COR-L47 (cell line): Measurements from ENCODE around the gene TIMM10.

Experiments used
- DNase-seq: peaks from one replicate; lab custom pipeline; 2025; lab: John Stamatoyannopoulos, UW

TIMM10 gene

DNA sequence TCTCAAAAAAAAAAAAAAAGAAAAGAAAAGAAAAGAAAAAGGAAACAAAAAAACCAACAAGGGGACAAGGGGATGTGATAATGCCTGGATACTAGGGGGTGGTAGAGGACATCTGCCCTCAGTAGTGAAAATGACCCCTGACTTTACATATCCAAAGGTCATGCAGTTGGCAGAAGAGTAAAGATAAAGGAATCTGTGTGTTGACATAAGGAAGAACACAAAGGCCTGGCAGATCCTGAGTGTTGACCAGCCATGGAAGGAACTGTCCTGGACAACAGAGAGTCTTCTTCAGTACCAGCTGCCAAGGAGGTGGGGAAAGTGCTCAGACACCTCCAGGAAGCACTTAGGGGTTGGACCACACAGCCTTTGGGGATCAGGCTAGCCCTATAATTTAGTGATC, 27.7 kb downstream of the TIMM10 start:
- no peak for DNase-seq

DNA sequence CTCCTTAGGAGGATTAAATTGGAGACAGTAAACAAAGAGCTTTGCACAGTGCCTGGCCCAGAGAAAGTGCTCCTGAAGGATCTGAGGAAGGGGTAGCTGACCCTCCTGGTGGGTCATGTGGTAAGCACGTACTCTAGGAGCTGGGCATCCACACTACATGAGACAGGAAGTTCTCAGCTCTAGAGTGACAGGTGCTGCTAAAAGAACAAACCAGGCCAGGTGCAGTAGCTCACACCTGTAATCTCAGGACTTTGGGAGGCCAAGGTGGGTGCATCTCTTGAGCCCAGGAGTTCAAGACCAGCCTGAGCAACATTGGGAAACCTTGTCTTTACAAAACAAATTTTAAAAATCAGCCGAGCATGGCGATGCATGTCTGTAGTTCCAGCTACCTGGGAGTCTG, 28.2 kb downstream of the TIMM10 start:
- no peak for DNase-seq

DNA sequence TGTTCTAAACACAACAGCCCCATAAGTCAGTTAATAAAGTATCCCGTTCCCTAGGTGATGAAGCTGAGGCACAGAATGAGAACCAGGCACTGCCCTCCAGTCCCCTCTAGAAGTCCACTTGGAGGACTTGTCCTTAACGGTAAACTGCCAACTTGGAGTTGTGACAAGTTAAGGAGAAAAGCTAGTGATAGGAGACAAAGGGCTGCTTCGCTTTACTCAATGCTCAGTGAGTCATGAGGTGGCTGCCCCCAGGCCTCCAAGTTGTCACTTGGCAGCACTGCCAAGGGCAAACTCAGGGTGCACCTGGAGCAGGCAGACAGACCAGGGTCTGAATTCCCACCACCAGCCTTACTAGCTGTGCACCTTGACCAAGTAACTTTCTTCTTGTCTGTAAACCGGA, 28.6 kb downstream of the TIMM10 start:
- DNase-seq = no peak

DNA sequence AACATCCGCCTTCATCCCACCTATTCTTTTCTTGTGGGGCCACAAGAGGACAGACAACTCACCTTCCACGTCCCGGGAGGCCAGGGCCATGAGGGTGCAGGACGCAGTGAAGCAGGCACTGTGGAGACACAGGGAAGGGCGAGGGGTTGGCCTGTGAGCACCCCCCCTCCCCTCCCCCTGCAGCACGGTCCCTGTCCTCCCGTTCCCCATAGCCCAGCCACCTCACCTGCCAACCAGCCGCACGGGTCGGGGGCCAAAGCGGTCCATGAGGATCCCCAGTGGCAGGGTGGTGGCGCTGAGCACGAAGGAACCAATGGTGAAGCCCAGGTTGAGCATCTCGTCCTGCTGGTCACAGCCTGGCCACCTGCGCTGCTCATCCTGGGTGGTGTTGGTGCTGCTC, 29.6 kb downstream of the TIMM10 start:
- DNase-seq = no peak

DNA sequence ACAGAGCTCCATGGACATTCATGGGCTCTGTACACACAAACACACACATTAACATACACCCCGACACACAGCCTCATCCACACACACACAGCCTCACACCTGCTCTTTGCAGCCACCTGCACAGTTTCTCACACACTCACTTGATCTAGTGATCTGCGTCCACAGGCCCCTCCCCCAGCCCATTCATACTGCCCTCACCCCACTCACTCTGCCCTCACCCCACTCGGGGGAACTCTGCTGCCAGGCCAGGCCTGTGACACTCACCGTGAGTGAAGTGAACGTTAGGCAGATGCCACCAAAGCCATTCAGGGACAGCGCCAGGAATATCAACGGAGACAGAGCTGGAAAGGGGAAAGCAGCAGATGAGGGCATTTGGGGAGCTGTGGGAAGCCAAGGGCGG, 30.0 kb downstream of the TIMM10 start:
- DNase-seq = no peak

DNA sequence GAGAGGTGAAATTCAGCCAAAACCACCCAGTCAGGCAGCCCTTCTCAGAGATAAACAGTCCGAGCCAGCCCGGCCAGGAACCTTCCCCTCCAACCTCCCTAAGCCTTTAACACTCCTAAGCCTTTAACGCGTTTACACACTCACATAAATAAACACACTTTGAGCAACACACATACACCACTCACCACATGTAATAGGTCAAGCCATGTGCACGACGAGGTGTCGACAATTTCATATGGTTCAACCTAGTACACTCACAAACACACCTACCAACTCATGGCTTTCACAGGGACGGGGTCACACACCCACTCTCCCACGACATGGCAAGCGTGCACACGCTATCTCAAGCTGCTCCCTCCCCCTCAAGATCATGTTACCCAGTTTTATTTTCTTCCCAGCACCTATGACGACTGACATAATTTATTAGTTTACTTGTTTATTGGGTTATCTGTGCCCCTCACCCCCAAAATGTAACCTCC, 30.5 kb downstream of the TIMM10 start:
- no peak for DNase-seq

DNA sequence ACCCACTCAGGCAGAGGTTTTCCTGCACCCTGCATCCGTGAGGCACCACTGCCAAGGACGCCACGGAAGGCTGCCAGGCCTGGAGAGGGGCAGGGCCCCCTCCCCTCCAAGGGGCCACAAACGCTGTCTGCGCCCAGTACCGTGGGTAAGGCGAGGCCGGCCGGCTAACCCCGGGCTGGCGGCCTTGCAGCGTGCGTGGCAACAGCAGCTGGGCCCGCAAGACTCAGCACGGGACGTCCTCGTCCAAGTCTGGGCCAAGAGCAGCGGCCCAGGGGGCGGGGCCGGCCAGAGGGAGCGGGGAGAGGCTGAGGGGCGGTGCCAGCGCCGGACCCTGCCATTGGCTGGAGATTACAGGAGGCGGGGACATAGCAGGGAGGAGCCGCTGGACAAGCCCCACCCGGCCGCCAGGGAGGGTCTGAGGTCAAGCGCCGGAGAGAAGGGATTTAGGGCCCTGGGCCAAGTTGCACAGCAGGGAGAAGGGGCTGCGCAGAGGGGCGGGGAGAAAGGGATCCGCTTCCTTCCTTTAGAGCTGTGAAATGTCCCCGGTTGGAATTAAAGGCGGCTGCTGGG, 31.1 kb downstream of the TIMM10 start:
- DNase-seq = no peak

DNA sequence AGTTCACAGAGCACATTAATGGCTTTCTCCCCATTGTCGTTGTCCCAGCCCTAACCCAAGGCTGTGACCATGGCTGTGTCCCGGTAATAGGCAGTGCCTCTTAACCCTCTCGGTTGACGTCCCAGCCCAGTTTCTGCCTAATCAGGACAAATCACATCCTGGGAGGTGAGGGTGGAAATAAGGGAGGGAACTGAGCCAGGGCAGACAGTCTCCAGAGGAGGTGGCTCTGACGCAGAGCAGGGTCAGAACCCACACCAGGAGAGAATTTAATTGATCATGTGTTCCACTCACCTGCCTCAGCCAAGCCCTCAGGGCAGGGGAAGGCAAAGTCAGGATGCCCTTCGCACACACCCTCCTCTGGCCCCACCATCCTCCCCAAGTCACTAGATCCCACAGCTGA, 32.0 kb downstream of the TIMM10 start:
- no peak for DNase-seq

DNA sequence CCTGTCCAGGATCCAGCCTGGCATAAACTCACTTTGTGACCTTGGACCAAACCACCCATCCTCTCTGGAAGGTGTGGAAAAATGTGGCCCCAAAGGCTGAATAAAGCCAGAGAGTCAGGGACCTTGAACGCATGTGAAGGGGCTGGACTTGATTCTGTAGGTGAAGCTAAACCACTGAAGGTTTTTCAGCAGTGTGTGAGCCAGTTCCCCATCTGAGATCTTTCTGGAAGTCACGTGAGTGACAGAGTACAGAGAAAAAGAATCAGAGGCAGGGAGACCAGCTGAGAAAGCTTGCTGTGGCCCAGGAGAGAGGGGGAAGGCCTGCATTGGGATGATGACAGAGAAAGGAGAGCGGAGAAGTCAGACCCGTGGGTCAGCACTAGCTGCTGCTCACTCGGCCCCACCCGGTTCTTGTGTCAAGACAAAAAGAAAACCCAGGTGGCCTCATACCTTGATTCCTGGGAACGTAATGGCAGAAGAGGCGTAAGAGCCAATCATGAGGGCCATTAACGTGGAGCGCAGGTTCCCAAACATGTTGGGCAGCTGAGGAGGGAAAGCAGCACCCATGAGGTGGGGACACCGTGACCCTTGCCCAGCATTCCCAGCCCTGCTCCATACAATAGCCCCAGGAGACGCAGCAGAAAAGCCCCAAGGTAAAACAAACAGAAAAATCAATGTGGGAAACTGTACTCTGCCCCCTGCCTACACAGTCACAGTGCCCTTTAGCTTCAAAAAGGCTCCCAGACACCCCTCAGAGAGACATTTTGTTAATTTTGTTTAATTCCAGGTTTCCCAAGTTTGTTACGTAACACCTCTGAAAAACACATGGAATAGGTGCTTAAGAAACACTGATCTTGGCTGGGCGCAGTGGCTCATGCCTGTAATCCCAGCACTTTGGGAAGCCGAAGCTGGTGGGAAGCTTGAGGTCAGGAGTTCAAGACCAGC, 33.0 kb downstream of the TIMM10 start:
- no peak for DNase-seq

DNA sequence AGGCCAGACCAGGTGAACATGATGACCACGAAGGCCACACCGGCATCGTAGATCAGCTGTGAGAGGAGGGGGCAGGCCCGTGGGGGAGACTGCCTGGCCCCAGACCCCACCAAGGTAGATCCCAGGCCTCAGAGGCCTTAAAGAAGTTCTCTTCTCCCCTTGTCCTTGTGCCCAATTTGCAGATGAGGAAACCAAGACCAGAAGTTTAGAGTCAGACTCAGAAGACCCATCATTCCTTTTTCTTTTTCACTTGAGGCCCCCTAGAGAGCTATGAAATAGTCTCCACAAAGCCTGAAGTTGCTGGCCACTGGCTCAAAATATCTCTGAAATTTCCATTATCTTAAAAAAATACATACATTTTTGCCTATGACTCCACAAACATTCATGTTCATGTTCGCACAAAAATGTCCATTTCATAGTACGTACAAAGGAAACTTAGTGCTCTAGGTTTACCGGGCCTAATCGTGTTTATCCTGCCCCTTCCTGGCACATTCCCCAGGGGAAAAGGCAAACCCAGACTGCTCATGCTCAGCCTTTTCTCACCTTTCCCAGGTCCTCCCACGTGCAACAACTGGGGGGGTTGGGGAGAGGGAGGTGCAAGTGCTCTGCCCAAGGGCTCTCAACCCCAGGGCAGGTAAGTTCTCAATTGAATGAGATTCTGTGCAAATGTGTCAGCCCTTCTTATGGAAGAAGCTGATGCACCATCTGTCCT, 34.3 kb downstream of the TIMM10 start:
- DNase-seq = no peak

DNA sequence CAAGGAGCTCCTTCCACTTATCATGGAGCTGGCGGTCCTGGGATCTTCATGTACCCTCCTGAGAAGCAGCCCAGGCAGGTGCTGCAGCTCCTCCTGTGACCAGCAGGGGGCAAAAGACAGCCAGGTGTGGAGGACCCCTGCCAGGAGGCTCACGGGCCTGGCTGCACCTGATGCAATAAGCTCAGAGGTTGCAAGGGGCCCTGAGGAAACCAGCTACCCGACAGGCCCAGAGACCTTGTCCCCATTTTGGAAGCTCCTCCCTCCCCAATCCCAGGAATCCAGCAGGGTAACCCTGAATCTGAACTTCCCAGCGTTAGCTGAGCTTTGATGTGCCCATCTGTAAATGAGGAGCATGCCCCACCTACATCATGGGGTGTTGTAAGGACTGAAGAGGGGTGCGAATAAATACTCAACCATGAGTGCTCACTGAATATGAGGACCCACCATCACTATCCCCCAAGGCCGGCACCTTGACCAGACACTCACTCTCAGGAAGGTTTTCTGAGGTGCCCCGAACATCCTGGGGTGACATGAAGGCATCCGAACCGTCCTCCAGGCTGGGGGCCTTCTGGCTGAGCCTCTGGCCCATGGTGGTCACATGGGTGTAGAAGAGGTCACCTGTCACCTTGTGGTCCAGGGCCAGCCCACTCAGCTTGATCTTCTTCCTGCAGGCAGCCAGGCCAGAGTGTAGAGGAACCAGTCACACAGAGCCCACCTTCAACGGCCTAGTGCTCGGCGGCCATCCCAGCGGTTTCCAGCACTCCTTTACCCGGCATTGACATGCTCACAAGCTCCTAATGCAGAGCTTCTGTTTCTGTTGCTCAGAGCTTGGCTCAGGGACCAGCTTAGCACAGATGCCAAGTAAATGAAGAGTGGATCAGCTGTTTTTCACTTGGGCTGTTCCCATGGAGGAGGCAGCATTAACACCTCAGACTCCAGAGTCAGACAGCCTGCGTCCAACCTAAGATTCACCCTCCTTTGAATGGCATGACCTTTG, 36.7 kb downstream of the TIMM10 start:
- peak; percentile 49 for DNase-seq

DNA sequence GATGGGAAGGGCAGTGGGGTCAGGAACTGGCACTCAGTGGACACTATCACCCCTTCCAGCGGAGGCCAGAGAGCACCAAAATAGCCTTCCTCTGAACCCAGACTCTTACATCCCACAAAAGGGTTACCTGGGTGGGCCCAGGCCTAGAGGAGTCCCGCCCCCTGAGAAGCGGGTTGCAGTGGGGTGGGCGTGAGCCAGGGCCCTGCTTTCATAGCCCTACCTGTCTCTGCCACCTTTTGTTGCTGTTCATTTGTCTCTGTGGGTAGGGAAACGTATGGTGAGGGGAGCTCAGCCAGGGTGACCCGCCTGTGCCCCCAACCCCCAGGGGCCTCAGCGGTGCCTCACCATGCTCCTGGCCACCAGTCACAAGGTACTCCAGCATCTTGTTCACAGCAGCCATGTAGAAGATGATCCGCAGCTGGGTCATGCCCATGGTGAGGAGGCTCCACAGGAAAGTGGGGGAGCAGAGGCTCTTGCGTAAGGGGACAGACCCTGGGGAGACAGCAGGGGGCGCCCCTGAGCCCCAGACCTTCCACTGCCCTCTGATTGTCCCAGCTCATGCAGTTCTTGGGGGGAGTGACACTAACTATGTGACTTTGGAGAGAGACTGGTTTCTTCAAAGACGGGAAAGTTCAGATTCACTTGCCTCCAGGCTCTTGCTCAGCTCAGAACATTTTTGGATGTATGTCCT, 39.0 kb downstream of the TIMM10 start:
- no peak for DNase-seq

DNA sequence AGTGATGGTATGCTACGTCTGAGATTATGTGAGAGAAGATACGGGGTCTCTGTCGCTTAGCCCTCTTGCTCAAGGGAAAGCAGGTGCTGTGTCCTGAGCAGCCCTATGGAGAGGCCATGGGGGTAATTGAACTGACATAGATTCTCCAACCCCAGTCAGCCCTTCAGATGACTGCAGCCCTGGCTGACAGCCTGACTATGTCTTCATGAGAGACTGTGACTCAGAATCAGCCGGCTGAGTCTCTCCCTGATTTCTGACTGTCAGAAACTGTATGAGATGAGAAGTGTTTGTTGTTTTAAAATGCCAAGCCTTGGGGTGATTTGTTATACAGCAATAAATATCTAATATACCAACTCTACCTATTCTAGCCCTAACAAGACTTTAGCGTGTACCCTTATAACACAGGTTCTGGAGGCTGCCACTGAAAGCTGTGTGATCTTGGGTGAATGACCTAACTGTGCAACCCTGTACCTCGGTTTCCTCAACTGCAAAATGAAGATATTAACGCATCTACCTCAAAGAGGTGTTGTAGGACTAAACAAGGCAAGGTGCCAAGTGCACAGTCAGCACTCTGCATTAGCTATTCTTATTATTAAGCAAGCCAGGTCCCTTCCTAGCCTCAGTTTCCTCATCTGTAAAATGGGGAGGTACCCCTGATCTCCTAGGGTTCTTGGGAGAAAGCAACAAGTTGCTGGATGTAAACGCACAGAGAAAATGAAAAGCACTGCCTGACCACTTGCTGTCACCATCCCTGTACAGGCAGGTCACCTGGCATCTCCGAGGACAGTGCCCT, 39.9 kb downstream of the TIMM10 start:
- DNase-seq = no peak

DNA sequence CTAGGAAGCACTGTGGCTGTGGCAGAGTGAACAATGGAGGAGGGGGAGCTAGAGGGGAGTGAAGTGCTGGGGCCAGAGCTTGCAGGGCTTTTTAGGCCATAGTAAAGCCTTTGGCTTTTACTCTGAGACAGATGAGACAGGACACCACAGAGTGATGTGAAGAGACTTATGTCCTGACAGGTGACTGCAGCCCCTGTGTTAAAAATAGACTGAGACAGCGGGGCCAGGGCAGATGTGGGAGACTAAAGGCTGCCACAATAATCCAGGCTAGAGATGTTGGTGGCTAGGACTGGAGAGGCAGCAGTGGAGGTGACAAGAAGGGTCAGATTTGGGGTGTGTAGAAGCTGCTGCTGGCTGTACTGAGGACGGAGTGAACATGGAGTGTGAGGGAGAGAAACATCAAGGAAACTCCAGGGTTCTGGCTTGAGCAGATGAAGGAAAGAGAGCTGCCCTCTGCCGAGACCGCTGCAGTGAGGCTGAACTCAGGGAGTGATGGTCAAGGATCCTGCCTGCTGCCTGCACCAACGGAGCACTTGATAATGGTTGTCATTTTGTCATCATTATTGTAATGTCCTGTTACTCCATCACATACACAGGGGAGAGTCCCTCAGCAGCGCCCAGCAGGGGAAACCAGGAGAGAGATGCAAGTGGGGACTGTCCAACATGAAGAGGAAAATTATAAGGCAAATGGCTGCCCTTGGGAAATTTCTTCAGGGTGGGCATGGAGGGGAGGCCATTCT, 42.5 kb downstream of the TIMM10 start:
- DNase-seq = no peak

DNA sequence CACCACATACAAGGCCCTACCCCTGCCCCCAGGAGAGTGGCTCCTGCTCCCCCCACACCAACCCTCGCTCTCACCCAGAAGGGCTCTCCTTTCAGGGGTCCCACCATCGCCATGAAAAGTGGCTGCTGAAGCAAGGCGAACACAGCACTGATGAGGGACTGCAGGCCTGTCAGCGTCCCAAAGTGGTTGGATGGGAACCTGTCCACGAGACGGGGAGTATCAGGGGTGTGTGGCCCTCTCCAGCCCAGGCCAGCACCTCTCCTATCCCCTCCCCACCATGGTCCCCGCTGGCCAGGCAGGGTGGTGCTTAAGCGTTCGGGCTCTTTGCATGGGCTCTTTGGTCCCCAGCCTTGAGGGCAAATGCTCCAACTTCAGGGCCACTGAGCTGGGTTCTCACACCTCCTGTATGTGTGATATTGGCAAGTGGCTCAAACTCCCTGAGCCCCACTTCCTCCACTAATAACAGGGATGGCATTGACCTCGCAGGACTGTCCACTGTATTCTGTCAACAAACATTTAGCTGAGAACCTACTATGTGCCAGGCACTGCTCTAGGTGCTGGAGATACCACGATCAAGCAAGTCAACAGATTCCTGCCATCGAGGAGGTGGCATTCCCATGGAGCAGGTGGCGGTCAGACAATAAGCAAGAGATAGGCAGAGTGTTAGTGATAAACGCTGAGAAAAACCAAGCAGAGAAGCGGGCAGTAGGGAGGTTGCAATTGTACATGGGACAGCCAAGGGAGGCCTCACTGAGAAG, 43.4 kb downstream of the TIMM10 start:
- no peak for DNase-seq

DNA sequence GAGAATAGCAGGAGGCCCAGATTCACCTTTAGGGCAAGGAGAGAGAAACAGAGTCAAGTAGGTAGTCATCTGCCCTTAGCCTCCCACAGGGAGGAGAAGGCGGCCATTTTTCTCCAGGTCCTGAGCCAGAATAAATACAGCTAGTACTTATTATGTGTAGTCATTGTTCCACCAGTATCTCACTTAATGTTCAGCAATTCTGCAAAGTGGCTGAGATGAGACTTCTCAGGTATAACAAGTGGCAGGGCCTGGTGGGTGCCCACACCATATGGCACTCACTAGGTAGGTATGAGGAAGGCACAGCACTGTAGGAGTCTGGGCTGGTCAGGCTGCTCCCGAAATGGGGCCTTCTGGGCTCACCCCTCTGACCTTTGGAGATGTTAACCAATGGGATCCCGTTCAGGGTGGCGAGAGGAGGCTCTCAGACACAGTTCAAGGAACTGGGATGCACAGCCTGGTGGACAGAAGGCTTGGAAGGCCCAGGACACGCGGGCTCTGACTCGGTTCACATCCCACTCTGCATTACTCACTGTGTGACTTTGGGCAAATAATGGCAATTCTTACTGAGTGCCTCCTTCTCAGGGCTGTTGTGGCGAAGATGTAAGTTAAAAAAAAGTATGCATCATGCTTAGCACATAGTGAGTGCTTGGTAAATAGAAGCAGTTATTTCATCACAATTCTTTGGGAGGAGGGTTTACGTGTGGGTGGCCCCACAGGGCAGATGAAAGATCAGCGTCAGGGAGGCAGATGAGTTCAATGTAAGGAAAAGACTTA, 45.1 kb downstream of the TIMM10 start:
- no peak for DNase-seq

DNA sequence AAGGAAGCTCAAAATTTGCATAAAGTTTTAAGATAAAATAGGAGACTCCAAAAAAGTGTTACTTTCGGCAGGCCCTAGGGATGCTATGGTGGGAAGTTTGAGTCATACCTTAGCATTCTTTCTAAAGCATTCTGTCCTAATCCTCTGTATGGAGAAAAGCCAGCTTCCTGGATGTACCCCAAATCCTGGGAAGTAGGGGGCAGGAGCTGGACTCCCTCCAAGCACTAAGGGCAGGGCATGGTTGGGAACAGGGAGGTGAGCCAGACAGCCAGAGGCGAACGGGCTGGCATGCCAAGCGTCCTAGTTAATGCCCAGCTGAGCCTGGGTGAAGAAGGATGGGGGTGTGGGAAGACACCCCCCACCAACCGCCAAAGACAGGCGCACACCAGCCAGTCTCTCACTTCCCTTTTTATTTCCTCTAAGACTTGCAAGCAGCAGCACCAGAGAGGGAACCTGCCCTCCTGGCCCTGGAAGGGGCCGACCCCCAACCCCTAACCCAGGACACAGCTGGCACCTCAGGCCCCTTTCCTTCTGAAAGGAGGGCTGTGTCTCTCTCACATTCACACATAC, 46.3 kb downstream of the TIMM10 start:
- DNase-seq = no peak

DNA sequence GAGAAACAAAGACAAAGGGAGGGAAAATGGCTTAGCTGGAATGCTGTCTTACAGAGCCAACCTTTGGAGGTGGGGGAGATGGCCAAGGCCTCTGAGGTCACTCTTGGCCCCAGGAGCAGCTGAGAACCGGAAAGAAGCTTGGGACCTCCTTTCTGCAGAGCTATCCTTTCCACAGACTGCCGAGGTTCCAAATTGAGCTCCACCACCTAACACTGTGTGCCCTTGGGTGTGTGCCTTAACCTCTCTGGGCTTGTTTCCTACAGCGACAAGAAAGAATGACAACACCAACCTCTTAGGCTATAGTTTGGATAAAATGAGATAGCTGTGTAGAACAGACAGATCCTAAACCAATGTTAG, 47.0 kb downstream of the TIMM10 start:
- no peak for DNase-seq
